HG02798 (cell line): ENCODE data around the gene DUSP12.

Experiments
- ATAC-seq: cut with Tn5 transposase; IDR thresholded peaks from one replicate; pipeline ENCODE4 v1.9.1; 2021; ENCODE audit warnings: mild to moderate bottlenecking; ENCODE audit not compliant: unreplicated experiment, poor library complexity

Gene DUSP12

GRCh38 chr1:161726473-161727255 lies 22.9 kb upstream of the DUSP12 start:
- peak; percentile 65 for ATAC-seq

GRCh38 chr1:161727256-161727924 lies 22.2 kb upstream of the DUSP12 start:
- peak; percentile 8 for ATAC-seq

DNA sequence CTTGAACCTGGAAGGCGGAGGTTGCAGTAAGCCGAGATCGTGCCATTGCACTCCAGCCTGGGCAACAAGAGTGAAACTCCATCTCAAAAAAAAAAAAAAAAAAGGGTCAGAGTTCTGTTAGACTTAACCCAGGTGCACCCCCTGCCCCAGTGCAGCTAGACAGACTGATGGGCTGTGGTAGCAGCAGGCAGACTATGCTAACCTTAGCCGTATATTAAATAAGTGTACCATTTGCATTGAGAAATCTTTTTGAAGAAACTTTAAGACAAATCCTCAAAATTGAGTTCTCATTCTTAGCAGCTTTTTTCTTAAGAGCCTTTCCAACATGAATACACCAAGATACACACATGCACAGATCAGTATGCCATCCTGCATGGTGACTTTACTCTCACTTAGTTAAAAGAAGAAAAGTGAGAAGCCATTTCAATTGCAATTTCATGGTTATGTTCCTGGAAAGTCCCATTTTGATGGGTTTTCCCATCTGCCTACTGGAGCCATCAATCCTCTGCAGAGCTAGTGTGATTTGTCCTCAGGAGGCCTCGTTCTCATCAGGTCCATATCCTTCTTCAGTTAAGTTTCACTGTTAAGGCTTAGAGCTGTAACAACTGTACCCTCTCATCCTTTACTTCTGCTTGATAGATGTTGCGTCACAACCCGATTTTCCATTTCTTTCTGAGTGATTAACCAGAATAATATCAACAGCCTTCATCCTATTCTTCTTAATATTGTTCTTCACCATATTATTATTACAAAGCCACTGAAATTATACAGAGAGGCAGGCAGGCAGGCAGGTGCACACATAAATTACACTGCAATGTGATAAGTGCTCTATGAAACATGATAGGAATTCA lies 21.0 kb upstream of the DUSP12 start:
- no peak for ATAC-seq

DNA sequence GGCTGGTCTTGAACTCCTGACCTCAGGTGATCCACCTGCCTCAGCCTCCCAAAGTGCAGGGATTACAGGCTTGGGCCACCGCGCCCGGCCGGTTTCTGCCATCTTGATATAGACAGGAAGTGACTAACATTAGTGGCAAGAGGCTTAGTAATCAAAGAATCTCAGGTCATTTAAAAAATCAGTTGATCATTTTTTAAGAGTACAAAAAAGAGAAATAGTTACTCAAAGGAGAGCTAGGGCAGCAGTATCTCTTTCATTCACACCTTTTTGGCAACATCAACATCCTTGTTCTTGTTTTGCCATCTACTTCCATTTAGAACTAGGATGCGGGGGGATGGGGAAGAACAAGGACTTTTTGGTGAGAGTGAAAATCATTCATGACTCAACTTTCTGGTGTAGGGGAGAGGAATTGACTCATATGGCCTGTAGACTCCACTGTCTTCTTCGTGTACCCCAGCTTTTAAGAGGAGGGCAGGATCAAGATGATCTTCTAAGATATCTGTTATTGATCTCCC lies 19.5 kb upstream of the DUSP12 start:
- ATAC-seq: no peak

DNA sequence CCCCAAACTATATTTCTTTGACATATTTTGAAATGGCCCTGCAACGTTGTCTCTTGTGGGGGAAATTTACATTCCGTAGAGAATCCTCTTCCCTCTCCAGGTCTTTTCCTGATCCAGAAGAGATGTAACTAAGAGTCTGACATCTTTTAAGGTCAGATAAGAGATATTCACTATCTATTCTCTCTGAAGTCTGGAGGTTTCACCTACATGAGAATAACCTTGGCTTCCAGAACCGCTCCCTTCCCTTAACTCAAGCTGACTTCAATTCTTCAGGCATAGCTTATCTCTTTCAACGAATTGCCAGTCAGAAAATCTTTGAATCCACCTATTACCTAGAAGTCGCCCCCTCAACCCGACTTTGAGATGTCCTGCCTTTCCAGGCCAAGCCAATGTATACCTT lies 18.3 kb upstream of the DUSP12 start:
- ATAC-seq: no peak

- no peak for ATAC-seq
Measured at GRCh38 chr1:161731981-161732718, 17.4 kb upstream of the DUSP12 start.

DNA sequence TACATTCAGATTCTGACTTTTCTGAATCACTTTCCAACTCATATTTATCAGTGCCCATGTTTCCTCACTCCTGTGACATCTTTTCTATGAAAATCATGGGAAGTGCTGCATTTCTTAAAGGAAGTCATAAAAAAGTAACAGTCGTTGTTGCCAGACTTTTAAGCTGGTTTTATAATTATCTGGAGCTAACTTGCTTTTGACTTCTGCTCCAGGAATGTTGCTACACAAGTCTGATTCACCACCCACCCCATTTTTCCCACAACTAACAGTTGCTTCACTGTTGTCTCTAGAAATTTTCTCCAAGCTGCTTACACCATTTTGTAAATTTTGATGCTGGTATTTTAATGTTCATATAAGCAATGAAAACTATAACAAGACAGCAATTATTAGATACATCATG lies 16.1 kb upstream of the DUSP12 start:
- ATAC-seq: no peak

- ATAC-seq: no peak
Measured at GRCh38 chr1:161735837-161736236, 13.7 kb upstream of the DUSP12 start.

GRCh38 chr1:161736335-161736969 lies 13.1 kb upstream of the DUSP12 start:
- no peak for ATAC-seq

DNA sequence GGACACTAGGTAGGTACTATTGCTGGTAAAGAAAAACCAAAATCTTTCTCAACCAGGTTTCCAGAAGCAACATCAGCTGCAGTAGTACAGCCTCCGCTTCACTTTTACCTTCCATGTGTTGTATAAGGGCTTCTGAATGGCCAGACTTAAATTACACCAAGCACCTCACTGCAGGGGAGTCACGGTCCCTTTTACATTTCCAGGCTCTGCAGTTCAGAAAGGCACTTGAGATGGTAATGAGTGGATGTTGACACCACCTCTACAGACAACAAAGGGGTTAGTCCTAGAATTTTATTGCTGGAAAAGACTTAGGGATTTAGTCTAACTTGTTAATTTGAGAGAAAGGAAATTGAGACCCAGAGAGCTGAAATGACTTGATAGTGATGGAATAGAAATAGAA lies 12.0 kb upstream of the DUSP12 start:
- no peak for ATAC-seq

- ATAC-seq: peak; percentile 73
Measured at GRCh38 chr1:161738627-161739287, 10.8 kb upstream of the DUSP12 start.

DNA sequence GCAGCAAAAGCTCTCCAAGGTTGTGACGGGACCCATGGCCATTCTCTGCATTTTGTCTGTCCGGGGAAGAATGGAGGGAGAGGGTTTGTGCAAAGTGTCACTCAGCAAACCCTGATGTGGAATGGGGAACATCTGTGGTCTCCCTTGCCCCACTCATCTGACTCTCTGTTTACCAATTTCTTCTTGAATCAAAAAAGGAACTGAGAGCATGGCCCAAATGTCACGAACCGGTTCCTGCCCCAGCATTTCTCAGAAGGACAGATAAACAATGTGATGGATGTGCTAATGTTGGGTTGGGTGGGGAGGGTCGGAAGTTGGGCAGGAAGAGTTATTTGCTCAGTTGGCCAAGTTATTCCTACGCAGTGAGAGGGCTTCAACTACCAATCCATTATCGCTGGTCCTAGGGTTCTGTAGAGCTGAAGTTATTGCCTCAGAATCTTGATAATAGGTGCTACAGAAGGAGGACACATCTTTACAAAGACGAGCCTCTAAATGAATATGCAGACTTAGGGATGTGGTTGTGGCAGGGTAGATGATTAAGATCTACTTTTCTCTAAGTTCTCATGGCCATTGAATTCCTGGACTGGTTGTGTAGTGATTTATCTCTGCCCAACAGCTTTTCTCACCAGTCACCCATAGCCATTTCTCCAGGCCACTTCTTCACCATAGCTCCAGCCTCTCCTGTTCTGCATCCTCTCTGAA lies 9.6 kb upstream of the DUSP12 start:
- peak; percentile 32 for ATAC-seq

GRCh38 chr1:161740921-161741320 lies 8.7 kb upstream of the DUSP12 start:
- ATAC-seq: no peak

DNA sequence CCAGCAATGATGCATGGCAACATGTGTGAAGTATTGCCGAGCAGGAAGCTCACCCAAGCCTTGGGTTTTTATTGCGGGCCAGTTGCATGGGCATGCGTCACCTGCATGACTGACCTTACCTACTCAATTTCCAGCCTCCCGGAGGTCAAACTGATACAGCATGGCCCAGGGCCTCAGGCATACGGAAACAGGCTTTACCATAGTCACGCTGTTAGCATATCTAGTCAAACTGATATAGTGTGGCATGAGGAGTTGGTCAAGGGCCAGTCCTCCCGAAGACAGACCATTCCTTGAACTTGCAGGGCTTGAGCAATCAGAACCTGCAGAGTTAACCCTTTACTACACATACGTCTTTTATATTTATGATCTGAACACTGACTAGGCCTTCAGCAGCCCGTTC lies 6.4 kb upstream of the DUSP12 start:
- no peak for ATAC-seq

DNA sequence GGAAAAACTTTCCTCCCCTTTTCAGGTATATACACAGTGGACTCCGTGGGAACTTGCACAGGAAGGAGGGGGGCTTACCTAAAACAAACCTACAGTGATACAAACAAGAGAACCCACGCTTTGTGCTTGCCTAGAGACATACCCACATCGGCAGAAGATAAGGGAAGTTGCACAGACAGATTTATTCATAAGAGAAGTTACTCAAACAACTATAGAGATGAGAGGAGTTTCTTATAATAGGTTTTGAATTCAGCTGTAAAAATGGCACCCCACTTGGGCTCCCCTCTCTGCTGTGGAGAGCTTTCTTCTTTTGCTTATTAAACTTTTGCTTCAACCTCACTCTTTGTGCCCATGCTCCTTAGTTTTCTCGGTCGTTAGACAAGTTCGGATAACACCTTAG lies 1.8 kb upstream of the DUSP12 start:
- no peak for ATAC-seq

DNA sequence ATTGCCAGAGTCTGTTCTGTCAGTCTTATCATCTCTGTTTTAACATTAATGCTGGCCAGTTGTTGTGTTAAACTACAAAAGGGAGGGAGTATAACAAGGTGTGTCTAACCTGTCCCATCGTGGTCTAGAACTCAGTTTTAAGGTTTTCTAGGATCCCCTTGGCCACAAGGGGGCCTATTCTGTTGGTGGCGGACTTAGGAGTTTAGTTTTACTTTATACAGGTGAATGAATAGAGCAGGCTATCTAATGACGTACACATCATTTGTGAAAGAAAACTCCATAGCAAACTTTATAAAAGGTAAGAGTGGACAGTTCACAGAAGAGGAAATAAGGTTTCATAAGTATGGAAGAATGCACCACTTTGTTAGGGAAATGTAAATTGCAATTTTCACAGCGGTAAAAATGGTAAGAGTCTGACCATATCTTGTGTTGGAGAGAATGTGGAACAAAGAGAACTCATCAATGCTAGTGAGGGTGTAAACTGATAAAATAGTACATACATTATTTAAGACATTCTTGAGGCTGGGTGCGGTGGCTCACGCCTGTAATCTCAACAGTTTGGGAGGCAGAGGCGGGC lies 14.0 kb downstream of the DUSP12 start:
- ATAC-seq: no peak

GRCh38 chr1:161766102-161766981 lies 16.8 kb downstream of the DUSP12 start, which contains the start of gene ATF6:
Gene ATF6 (plus strand): TSS chr1:161766320. CDS start chr1:161766361, 41 bp downstream.
- peak; percentile 73 for ATAC-seq
